AG04449 (cell line): ENCODE measurements around the gene SRRM5.

Experiments used
- CTCF ChIA-PET: fragments of 350-600 bp; formaldehyde crosslinking; extraction: SDS; loops from one replicate; lab custom pipeline; 2021; ENCODE audit warnings: antibody characterized with exemption; lab: Yijun Ruan, JAX
- POLR2A ChIA-PET: fragments of 400-600, 350-600 bp; formaldehyde crosslinking; extraction: SDS; loops from one replicate; lab custom pipeline; 2020; ENCODE audit warnings: antibody characterized with exemption, inconsistent platforms; lab: Yijun Ruan, JAX
- DNase-seq: peaks from one replicate; pipeline ENCODE4 v3.0.0-alpha.2; 2010; ENCODE audit warnings: low read depth, low spot score
- H3K4me3 ChIP-seq: 2 replicates; pipeline ENCODE4 v1.5.1; 2011; ENCODE audit warnings: low read depth, mild to moderate bottlenecking, control low read depth, low read length
- CTCF ChIP-seq: IDR thresholded peaks from one replicate; pipeline ENCODE4 v1.5.1; 2011; ENCODE audit warnings: mild to moderate bottlenecking, moderate library complexity, low read length, control low read depth, inconsistent platforms; ENCODE audit not compliant: insufficient read depth; ENCODE audit errors: missing control alignments

The SRRM5 gene

GRCh38 chr19:43594710-43595604, 16.9 kb upstream of the SRRM5 start:
- peak overlapping the region; percentile 76 for H3K4me3 ChIP-seq
- DNase-seq = no peak
- POLR2A ChIA-PET = interaction anchor here (0.5 to 1.7 kb wide), 4 partner anchors 20 to 99 kb away, joined by 4 read pairs; partner anchors contain the start of gene XRCC1
- TF ChIP-seq CTCF = peak; percentile 92
- CTCF ChIA-PET = interaction anchor here (0.7 to 4.9 kb wide), 32 partner anchors 9 to 1639 kb away, joined by 3 to 68 read pairs (median 5); partner anchors contain the start of genes ETHE1, PINLYP, XRCC1 and ZNF575

- no peak for TF ChIP-seq CTCF
- POLR2A ChIA-PET = interaction anchor here (0.6 to 1.7 kb wide), 4 partner anchors 11 to 80 kb away, joined by 3 to 6 read pairs (median 4); no protein-coding TSS in a partner anchor
- no peak for DNase-seq
- CTCF ChIA-PET = interaction anchor here (1.4 to 4.9 kb wide), 15 partner anchors 12 to 217 kb away, joined by 3 to 68 read pairs (median 7); no protein-coding TSS in a partner anchor
- H3K4me3 ChIP-seq = peak overlapping the region; percentile 76
Measured at GRCh38 chr19:43595605-43595998, 16.3 kb upstream of the SRRM5 start.

GRCh38 chr19:43595999-43596841, 15.7 kb upstream of the SRRM5 start, which contains the start of the genes IRGQ and ZNF576:
Gene IRGQ (minus strand): TSS chr19:43596134. CDS start chr19:43595338, 796 bp downstream.
Gene ZNF576 (plus strand): TSS chr19:43596595. CDS start chr19:43597109, 514 bp downstream.
- TF ChIP-seq CTCF = no peak
- H3K4me3 ChIP-seq = peak within 1 kb of the TSS; percentile 79
- ChIA-PET POLR2A (interaction anchor here (0.6 to 1.7 kb wide), 6 partner anchors 10 to 79 kb away, joined by 3 to 6 read pairs (median 4); no protein-coding TSS in a partner anchor), CTCF (interaction anchor here (0.9 to 4.9 kb wide), 12 partner anchors 10 to 216 kb away, joined by 3 to 68 read pairs (median 5); no protein-coding TSS in a partner anchor)
- peak; percentile 90 for DNase-seq

- ChIA-PET CTCF (interaction anchor here (0.9 to 4.9 kb wide), 11 partner anchors 9 to 216 kb away, joined by 3 to 68 read pairs (median 5); no protein-coding TSS in a partner anchor), POLR2A (interaction anchor here (0.7 to 1.7 kb wide), 5 partner anchors 9 to 904 kb away, joined by 3 to 6 read pairs (median 3); partner anchors contain the start of gene ZNF180)
- H3K4me3 ChIP-seq = peak overlapping the region; percentile 79
- DNase-seq = no peak
- TF ChIP-seq CTCF = no peak
Measured at GRCh38 chr19:43596842-43597461, 14.9 kb upstream of the SRRM5 start.

- no peak for TF ChIP-seq CTCF
- H3K4me3 ChIP-seq = peak overlapping the region; percentile 79
- CTCF ChIA-PET = interaction anchor here (1.3 to 2.4 kb wide), 3 partner anchors 13 to 59 kb away, joined by 4 to 7 read pairs (median 5); no protein-coding TSS in a partner anchor
- no peak for DNase-seq
- POLR2A ChIA-PET = no interaction called here
Measured at GRCh38 chr19:43597876-43598275, 14.0 kb upstream of the SRRM5 start.
